Glutamatergic neuron (in vitro differentiated cells): Measurements from ENCODE around the gene UBXN4. TPM values are rescaled to one million over a fixed set of nuclear protein-coding genes. Genes with fewer than 3 reads are reported as not detected.
"Not testable (repeated sequence)": the region's sequence is repeated elsewhere in the genome, so short reads cannot be mapped to it uniquely, and the experiment has no call there.

Experiments
- DNase-seq: peaks from one replicate; pipeline ENCODE4 v3.0.0; 2022
- H3K27ac Mint-ChIP-seq: one replicate; pipeline ENCODE4 v1.8.0; 2020; ENCODE audit warnings: mild to moderate bottlenecking, mixed read lengths, inconsistent platforms; ENCODE audit not compliant: unreplicated experiment
- H3K27me3 Mint-ChIP-seq: one replicate; pipeline ENCODE4 v1.8.0; 2020; ENCODE audit warnings: mild to moderate bottlenecking, moderate library complexity, mixed read lengths, inconsistent platforms; ENCODE audit not compliant: unreplicated experiment
- H3K36me3 Mint-ChIP-seq: one replicate; pipeline ENCODE4 v1.8.0; 2020; ENCODE audit warnings: mild to moderate bottlenecking, mixed read lengths, inconsistent platforms; ENCODE audit not compliant: unreplicated experiment
- H3K4me1 Mint-ChIP-seq: one replicate; pipeline ENCODE4 v1.8.0; 2020; ENCODE audit warnings: mild to moderate bottlenecking, low read depth, mixed read lengths, inconsistent platforms; ENCODE audit not compliant: unreplicated experiment
- H3K4me3 Mint-ChIP-seq: one replicate; pipeline ENCODE4 v1.8.0; 2020; ENCODE audit warnings: mild to moderate bottlenecking, mixed read lengths, inconsistent platforms; ENCODE audit not compliant: unreplicated experiment
- H3K9me3 Mint-ChIP-seq: one replicate; pipeline ENCODE4 v1.8.0; 2020; ENCODE audit warnings: mild to moderate bottlenecking, moderate library complexity, mixed read lengths, inconsistent platforms; ENCODE audit not compliant: unreplicated experiment
- CTCF ChIP-seq: fragments of 200-600 bp; sonication (generic); IDR thresholded peaks from one replicate; pipeline ENCODE4 v1.5.0; 2021; ENCODE audit not compliant: partially characterized antibody, unreplicated experiment
- total RNA-seq: library from RNA; stranded (reverse); fragmentation: NEBNext Ultra II Directional; extraction: Animal tissue kit (Norgen Biotek cat#: 25700); gene quantifications from one replicate; pipeline ENCODE4 v1.2.1, GENCODE V29; 2021; ENCODE audit not compliant: unreplicated experiment

UBXN4 gene
- total RNA-seq, 1 donor from 2014 or later, result 134 TPM

DNA sequence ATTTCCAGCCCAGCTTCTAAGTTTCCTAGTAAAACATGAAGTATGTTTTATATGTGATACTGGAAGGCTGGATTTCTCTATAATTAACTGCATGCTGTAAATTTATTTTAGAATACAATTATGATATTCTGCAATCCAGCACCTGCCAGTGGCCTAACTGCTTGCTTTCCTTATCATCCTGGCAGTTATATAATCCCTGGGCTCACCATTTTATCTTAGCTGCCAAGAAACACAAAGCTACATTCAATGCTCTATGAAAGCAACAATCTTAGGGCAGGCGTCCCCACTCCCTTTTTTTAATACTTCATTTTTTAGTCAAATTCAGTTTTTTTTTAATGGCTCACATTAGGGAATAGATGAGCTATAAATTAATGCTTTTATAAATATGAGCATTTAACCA lies 38.4 kb upstream of the UBXN4 start:
- peaks cover 10% of the 10 kb centered on the region for H3K4me1 Mint-ChIP-seq

GRCh38 chr2:135704075-135704474 lies 37.6 kb upstream of the UBXN4 start:
- H3K36me3 Mint-ChIP-seq, DNase-seq, H3K9me3 Mint-ChIP-seq, H3K27ac Mint-ChIP-seq, H3K4me3 Mint-ChIP-seq, H3K27me3 Mint-ChIP-seq, H3K4me1 Mint-ChIP-seq: not testable (repeated sequence)

More for the DNA sequence above, 38.4 kb upstream of the UBXN4 start:
- Mint-ChIP-seq H3K36me3 (no peaks in the 10 kb centered on the region), H3K9me3 (peaks cover 2% of the 10 kb centered on the region), H3K4me3 (no peak overlapping the region), H3K27ac (no peak overlapping the region), H3K27me3 (peaks cover 2% of the 10 kb centered on the region)
- no peak for TF ChIP-seq CTCF
- no peak for DNase-seq

DNA sequence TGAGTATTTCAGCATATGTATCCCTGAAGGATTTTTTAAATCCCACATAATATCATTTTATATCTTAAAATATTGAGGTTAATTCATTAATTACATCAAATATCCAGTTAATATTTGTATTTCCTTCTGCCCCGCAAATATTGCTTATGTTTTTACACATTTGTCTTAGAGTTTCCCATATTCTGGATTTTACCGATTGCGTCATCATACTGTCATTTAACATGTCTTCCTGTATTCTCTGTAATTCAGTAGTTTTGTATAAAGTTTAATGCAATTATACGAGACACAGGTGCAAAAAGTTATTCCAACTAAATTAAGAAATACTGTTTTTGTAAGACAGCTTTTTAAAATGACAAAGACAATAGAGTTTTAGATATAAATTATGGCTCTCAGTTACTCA lies 33.5 kb upstream of the UBXN4 start:
- TF ChIP-seq CTCF, result no peak
- Mint-ChIP-seq H3K4me3 (no peak overlapping the region), H3K27ac (no peak overlapping the region), H3K9me3 (peaks cover 2% of the 10 kb centered on the region), H3K27me3 (peaks cover 3% of the 10 kb centered on the region), H3K36me3 (no peaks in the 10 kb centered on the region), H3K4me1 (peaks cover 9% of the 10 kb centered on the region)
- DNase-seq, result no peak

- H3K4me3 Mint-ChIP-seq, result no peak overlapping the region
- H3K27me3 Mint-ChIP-seq, result peaks cover 3% of the 10 kb centered on the region
- peaks cover 2% of the 10 kb centered on the region for H3K9me3 Mint-ChIP-seq
- H3K36me3 Mint-ChIP-seq, result no peaks in the 10 kb centered on the region
- peak overlapping the region; percentile 7 for H3K27ac Mint-ChIP-seq
- TF ChIP-seq CTCF, result peak; percentile 98
- H3K4me1 Mint-ChIP-seq, result peaks cover 9% of the 10 kb centered on the region
- DNase-seq, result peak; percentile 79
Observed at GRCh38 chr2:135709992-135710391, 31.7 kb upstream of the UBXN4 start.

DNA sequence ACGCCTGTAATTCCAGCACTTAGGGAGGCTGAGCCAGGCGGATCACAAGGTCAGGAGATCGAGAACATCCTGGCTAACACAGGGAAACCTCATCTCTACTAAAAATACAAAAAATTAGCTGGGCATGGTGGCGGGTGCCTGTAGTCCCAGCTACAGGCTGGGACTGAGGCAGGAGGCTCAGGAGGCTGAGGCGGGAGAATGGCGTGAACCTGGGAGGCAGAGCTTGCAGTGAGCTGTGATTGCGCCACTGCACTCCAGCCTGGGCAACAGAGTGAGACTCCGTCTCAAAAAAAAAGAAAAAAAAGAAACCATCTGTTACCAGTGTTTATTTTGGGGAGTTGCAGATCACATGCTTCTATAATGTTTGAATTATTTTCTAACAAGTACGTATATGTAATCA lies 26.6 kb upstream of the UBXN4 start:
- H3K27ac Mint-ChIP-seq, H3K9me3 Mint-ChIP-seq, H3K4me1 Mint-ChIP-seq, H3K4me3 Mint-ChIP-seq, H3K36me3 Mint-ChIP-seq, H3K27me3 Mint-ChIP-seq, DNase-seq: not testable (repeated sequence)

- no peak for TF ChIP-seq CTCF
Observed at GRCh38 chr2:135728064-135728743, 13.5 kb upstream of the UBXN4 start.

More at GRCh38 chr2:135728064-135728743, 13.5 kb upstream of the UBXN4 start:
- H3K9me3 Mint-ChIP-seq, result no peaks in the 10 kb centered on the region
- H3K36me3 Mint-ChIP-seq, result no peaks in the 10 kb centered on the region
- no peak for DNase-seq
- no peaks in the 10 kb centered on the region for H3K27me3 Mint-ChIP-seq
- H3K4me3 Mint-ChIP-seq, result no peak overlapping the region
- no peaks in the 10 kb centered on the region for H3K4me1 Mint-ChIP-seq
- no peak overlapping the region for H3K27ac Mint-ChIP-seq
